HFFc6 (cell line): ENCODE results near the gene TEAD3. TPM values are rescaled to one million over a fixed set of nuclear protein-coding genes. Genes with fewer than 3 reads are reported as not detected.

Source experiments
- DNase-seq: peaks from one replicate; pipeline ENCODE4 v3.0.0-alpha.2; 2018
- H3K27ac Mint-ChIP-seq: 2 replicates; pipeline ENCODE4 v1.8.0; 2020; ENCODE audit warnings: mild to moderate bottlenecking, mixed read lengths
- H3K27me3 Mint-ChIP-seq: 2 replicates; pipeline ENCODE4 v1.8.0; 2021; ENCODE audit warnings: mild to moderate bottlenecking, moderate library complexity, mixed read lengths; ENCODE audit not compliant: insufficient read depth
- H3K36me3 Mint-ChIP-seq: 2 replicates; pipeline ENCODE4 v1.8.0; 2021; ENCODE audit warnings: low read depth, mixed read lengths
- H3K4me1 Mint-ChIP-seq: 2 replicates; pipeline ENCODE4 v1.8.0; 2020; ENCODE audit warnings: low read depth, mixed read lengths
- H3K4me3 Mint-ChIP-seq: 2 replicates; pipeline ENCODE4 v1.8.0; 2020; ENCODE audit warnings: mild to moderate bottlenecking, moderate library complexity, mixed read lengths
- H3K9me3 Mint-ChIP-seq: 2 replicates; pipeline ENCODE4 v1.8.0; 2020; ENCODE audit warnings: mild to moderate bottlenecking, mixed read lengths
- total RNA-seq, 6 experiments: library from RNA; stranded (reverse); fragmentation: NEBNext Ultra II Directional; extraction: Animal tissue kit (Norgen Biotek cat#: 25700); gene quantifications; 2 replicates in 1 of 6; 3 replicates in 5 of 6; pipeline ENCODE4 v1.2.3, GENCODE V29; 2021
- TF ChIP-seq, protein P1 (sequence below): fragments of 200-600 bp; sonication (generic); IDR thresholded peaks from 2 replicates; pipeline ENCODE4 v1.5.0; 2021; ENCODE audit warnings: antibody characterized with exemption, mild to moderate bottlenecking

TEAD3 gene
- total RNA-seq, 6 experiments from 2014 or later: 34.2 to 39.5 (median 36.5) TPM

DNA sequence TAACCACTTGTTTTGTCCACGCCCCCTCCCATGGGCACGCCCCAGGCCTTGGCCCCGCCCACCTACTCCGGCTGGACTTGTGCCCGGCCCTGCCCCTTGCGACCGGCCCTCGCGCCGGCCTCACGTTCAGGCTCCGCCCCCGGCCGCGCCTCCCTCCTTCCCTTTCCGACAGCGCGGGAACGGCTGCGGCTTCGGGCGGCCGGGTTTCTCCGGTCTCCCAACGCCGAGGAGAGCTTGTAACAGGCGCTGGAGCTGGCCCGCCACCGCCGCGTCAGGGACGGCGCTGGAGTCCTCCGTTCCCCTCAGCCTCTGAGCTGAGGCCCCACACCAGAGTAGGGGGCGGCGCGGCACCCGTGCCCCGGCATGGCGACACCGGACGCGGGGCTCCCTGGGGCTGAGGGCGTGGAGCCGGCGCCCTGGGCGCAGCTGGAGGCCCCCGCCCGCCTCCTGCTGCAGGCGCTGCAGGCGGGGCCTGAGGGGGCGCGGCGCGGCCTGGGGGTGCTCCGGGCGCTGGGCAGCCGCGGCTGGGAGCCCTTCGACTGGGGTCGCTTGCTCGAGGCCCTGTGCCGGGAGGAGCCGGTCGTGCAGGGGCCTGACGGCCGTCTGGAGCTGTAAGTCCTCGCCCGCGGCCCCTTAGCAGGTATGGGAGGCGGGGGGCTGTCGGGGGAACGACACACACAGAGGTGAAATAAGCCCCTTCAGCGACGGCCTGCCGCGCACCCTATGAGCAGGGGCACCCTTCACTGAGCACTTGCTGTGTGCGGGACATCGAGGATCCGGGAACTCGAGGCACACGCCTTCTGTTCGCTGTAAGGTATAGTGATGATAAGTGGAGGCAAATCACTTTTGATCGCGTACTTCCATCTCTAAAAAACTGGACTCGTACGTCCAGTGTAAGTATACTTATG lies 44.4 kb downstream of the TEAD3 start, which contains the start of gene FANCE:
Gene FANCE (plus strand): TSS at position 156 of the 908 bp plus-strand sequence. CDS start 208 bp downstream, at position 364.
- Mint-ChIP-seq H3K4me1 (peaks cover 34% of the 10 kb centered on the region), H3K36me3 (0 out of 2 replicates have a peak, but pooled peaks cover 7% of the 10 kb centered on the region), H3K9me3 (no peaks in the 10 kb centered on the region), H3K4me3 (peak within 1 kb of the TSS; percentile 87), H3K27ac (peak within 1 kb of the TSS; percentile 47), H3K27me3 (peaks cover 5% of the 10 kb centered on the region; the same call in 1 of the 2 replicates)
- DNase-seq: peak; percentile 84
- TF ChIP-seq, protein P1, sequence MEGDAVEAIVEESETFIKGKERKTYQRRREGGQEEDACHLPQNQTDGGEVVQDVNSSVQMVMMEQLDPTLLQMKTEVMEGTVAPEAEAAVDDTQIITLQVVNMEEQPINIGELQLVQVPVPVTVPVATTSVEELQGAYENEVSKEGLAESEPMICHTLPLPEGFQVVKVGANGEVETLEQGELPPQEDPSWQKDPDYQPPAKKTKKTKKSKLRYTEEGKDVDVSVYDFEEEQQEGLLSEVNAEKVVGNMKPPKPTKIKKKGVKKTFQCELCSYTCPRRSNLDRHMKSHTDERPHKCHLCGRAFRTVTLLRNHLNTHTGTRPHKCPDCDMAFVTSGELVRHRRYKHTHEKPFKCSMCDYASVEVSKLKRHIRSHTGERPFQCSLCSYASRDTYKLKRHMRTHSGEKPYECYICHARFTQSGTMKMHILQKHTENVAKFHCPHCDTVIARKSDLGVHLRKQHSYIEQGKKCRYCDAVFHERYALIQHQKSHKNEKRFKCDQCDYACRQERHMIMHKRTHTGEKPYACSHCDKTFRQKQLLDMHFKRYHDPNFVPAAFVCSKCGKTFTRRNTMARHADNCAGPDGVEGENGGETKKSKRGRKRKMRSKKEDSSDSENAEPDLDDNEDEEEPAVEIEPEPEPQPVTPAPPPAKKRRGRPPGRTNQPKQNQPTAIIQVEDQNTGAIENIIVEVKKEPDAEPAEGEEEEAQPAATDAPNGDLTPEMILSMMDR: no peak; the same call in 1 of the 2 replicates

DNA sequence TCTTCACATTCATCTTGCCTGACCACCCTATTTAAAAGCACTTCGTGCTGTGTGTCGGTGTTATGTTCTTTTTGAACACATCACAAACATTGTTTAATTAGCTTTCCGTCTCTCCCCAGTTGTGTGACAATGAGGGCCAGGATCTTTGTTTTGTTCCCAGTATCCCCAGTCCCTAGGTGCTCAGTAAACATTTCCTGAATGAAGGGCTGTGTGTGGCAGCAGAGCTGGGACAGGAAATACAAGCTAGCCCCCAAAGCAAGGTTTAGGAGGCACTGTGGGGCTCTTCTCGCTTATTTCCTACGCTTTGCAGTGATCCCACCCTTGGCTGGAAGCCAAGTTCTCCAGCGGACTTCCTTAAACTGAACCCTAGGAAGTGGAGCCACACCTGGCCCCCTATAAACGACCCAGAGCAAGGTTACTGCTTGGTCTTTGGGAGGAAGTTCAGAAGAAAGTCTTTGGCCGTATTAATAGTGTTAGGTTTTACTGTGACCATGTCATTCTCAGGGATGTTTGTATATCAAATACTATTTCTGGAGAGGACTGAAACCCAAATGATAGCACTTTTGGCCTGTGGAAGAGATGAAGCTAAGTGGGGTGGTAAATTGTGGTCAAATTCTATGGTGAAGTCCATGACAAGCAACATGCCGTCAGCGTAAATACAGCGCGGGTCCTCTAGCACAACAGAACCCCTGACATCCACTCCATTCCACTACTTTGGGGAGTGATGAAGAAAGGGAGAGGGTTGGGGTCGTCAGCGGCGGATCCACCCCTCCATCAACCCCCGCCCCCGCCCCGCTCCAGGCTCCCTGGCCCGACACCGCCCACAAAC lies 45.3 kb downstream of the TEAD3 start:
- Mint-ChIP-seq H3K9me3 (no peaks in the 10 kb centered on the region), H3K27me3 (peaks cover 5% of the 10 kb centered on the region; the same call in 1 of the 2 replicates), H3K4me3 (peak overlapping the region; percentile 82), H3K4me1 (peaks cover 34% of the 10 kb centered on the region), H3K36me3 (0 out of 2 replicates have a peak, but pooled peaks cover 7% of the 10 kb centered on the region), H3K27ac (no peak overlapping the region)
- TF ChIP-seq, protein P1: no peak
- DNase-seq: no peak

DNA sequence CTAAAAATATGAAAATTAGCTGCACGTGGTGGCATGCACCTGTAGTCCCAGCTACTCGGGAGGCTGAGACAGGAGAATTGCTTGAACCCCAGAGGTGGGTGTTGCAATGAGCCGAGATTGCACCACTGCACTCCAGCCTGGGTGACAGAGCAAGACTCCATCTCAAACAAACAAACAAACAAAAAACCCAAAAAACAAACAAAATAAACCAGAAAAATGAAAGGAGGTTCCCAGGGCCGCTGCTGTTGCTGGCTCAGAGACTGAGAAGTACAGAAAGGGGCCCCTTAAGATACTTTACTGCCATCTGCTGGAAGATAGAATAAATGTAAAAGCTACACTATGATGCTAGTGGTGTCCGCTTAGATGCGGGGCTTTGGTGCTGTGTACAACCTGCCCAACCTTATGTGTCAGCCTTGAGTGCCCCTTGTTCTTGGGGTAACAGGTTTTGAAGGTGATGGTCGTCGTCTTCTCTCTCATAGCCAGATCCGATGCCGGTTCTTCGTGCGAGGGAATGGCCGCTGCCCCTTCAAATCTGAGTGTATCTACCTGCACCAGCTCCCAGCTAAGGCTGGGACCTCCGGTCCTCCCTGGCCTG lies 47.5 kb downstream of the TEAD3 start:
- DNase-seq: peak; percentile 77
- Mint-ChIP-seq H3K4me3 (no peak overlapping the region), H3K27me3 (peaks cover 2% of the 10 kb centered on the region; the same call in 1 of the 2 replicates)

DNA sequence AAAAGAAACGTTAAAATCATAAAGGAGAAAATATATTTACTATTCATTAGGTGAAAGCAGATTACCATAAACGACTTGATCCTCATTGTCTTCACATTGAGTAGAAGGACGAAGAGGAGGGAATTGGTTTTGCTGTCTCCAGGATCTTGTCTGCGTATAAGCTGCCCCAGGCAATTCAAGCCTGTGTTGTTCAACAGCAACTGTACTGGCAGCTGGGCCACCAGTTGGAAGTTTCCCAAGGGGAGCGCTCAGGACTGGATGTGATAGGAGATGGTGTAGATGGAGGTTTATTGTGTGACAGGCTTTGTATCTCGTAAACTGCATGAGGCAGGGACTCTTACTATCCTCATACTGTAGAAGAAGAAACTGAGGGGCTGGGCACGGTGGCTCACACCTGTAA lies 48.7 kb downstream of the TEAD3 start:
- Mint-ChIP-seq H3K36me3 (no peaks in the 10 kb centered on the region), H3K27ac (no peak overlapping the region), H3K9me3 (no peaks in the 10 kb centered on the region), H3K4me3 (no peak overlapping the region), H3K4me1 (peaks cover 17% of the 10 kb centered on the region), H3K27me3 (peaks cover 2% of the 10 kb centered on the region; the same call in 1 of the 2 replicates)
- DNase-seq: no peak
- TF ChIP-seq, protein P1: no peak

More for the DNA sequence above, 47.5 kb downstream of the TEAD3 start:
- no peak overlapping the region for H3K27ac Mint-ChIP-seq
- no peaks in the 10 kb centered on the region for H3K9me3 Mint-ChIP-seq
- no peaks in the 10 kb centered on the region for H3K36me3 Mint-ChIP-seq
- TF ChIP-seq, protein P1: peak; percentile 87
- H3K4me1 Mint-ChIP-seq: peaks cover 29% of the 10 kb centered on the region

DNA sequence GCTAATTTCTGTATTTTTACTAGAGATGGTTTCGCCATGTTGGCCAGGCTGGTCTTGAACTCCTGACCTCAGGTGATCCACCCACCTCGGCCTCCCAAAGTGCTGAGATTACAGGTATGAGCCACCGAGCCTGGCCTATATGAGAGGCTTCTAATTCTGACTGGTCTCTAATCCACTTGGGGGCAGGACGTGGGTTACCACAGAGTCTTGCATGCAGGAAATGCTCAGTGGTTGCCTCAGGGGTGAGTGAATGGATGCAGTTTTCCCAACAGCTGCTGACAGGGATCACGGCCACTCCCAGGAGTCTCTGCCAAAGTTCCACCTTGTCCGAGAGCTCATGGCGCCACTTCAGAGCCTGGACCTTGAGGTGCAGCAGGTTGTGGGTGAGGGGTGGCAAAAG lies 51.2 kb downstream of the TEAD3 start:
- H3K4me3 Mint-ChIP-seq: no peak overlapping the region
- H3K9me3 Mint-ChIP-seq: no peaks in the 10 kb centered on the region
- DNase-seq: no peak
- H3K36me3 Mint-ChIP-seq: no peaks in the 10 kb centered on the region
- H3K27me3 Mint-ChIP-seq: no peaks in the 10 kb centered on the region; the same call in 1 of the 2 replicates
- peaks cover 5% of the 10 kb centered on the region; the same call in 1 of the 2 replicates for H3K4me1 Mint-ChIP-seq
- TF ChIP-seq, protein P1: no peak
- no peak overlapping the region for H3K27ac Mint-ChIP-seq
